Body of pancreas (tissue), 4 donors: ENCODE results near the gene PPP1R2B. TPM values are rescaled to one million over a fixed set of nuclear protein-coding genes. Genes with fewer than 3 reads are reported as not detected.

Experiments
- ATAC-seq: fragments of 150-250 bp; one replicate; pipeline ENCODE4 v1.9.1; 2016
- DNase-seq, 4 donors: peaks; one replicate each; pipeline ENCODE4 v3.0.0-alpha.2; 2019
- H3K27ac ChIP-seq, 4 donors: fragments of 200-600 bp; sonication (generic); 1 replicate in 3 of 4; 2 replicates in 1 of 4; pipeline versions ENCODE4 v1.5.1 to v1.6.1; 2016 to 2019; ENCODE audit warnings: mild to moderate bottlenecking in 1 of 4, mixed read lengths in 1 of 4, moderate library complexity in 1 of 4
- H3K27me3 ChIP-seq, 2 donors: fragments of 200-600 bp; sonication (generic); one replicate each; pipeline ENCODE4 v1.6.0; 2016; ENCODE audit warnings: mild to moderate bottlenecking in 1 of 2
- H3K36me3 ChIP-seq, 2 donors: fragments of 200-600 bp; sonication (generic); replicated peaks in 1 of 2; 2 replicates each; pipeline ENCODE4 v1.5.1; 2016; ENCODE audit warnings: low read depth in 2 of 2; ENCODE audit not compliant: insufficient read depth in 1 of 2
- H3K4me1 ChIP-seq: fragments of 200-600 bp; sonication (generic); one replicate; pipeline ENCODE4 v1.6.0; 2016
- H3K4me3 ChIP-seq, 2 donors: fragments of 200-600 bp; sonication (generic); 1 replicate in 1 of 2; 2 replicates in 1 of 2; pipeline ENCODE4 v1.5.1; 2016 to 2019
- H3K9me3 ChIP-seq, 3 donors: fragments of 200-600 bp; sonication (generic); 1 replicate in 2 of 3; 2 replicates in 1 of 3; pipeline ENCODE4 v1.5.1; 2016
- CTCF ChIP-seq, 7 experiments: fragments of 450-650 bp in 4 of 7; fragments of 200-600 bp in 3 of 7; sonication (generic) in 3 of 7; IDR thresholded peaks; one replicate each; pipeline ENCODE4 v1.5.1; 2016 to 2019; ENCODE audit warnings: antibody characterized with exemption in 7 of 7
- POLR2A ChIP-seq, 3 donors: fragments of 450-650 bp; IDR thresholded peaks; one replicate each; pipeline ENCODE4 v1.6.1; 2016; ENCODE audit warnings: antibody characterized with exemption in 3 of 3, mild to moderate bottlenecking in 2 of 3
- WGBS, 2 donors: methylation state at CpG; one replicate each; pipeline ENCODE4 v1.1.5; 2017; 5-methylcytosine and 5-hydroxymethylcytosine counted together
- intact Hi-C: fragments of 100-400 bp; cut with DNase I; formaldehyde crosslinking; loops from one replicate; pipeline ENCODE4 v1.15.1; 2023
- total RNA-seq, 2 donors: library from RNA; depleted of rRNA; stranded (reverse); fragments of >200 nt; gene quantifications; one replicate each; pipeline ENCODE4 v1.1.0, GENCODE V29; 2016

PPP1R2B gene
- total RNA-seq, 2 donors from 2014 or later = not detected

GRCh38 chr5:156825688-156826087, 24.4 kb upstream of the PPP1R2B start:
- DNase-seq (no peak), ATAC-seq (no peak)
- Histone ChIP-seq H3K27me3 (no peaks in the 10 kb centered on the region), H3K4me1 (no peaks in the 10 kb centered on the region), H3K9me3 (no peaks in the 10 kb centered on the region), H3K27ac (no peak overlapping the region), H3K4me3 (no peak overlapping the region), H3K36me3 (no peaks in the 10 kb centered on the region)
- no peak for TF ChIP-seq POLR2A (IDR thresholded peaks at IDR 0.05)
- TF ChIP-seq CTCF (IDR thresholded peaks at IDR 0.05) = no peak
- intact Hi-C loops = no loop called here
- WGBS, 2 donors = 58 to 63% methylated on average over 3 of the region's 3 CpGs

- H3K27me3 ChIP-seq = no peaks in the 10 kb centered on the region
- no peak for DNase-seq
- H3K9me3 ChIP-seq = no peaks in the 10 kb centered on the region
- H3K27ac ChIP-seq = no peak overlapping the region
- H3K4me3 ChIP-seq = no peak overlapping the region
- TF ChIP-seq CTCF (IDR thresholded peaks at IDR 0.05) (no peak), POLR2A (IDR thresholded peaks at IDR 0.05) (no peak)
- H3K36me3 ChIP-seq = no peaks in the 10 kb centered on the region
- intact Hi-C loops = no loop called here
- ATAC-seq = no peak
- no peaks in the 10 kb centered on the region for H3K4me1 ChIP-seq
- 55 to 57% methylated on average over 4 of the region's 4 CpGs for WGBS, 2 donors
Measured at GRCh38 chr5:156826150-156826549, 23.9 kb upstream of the PPP1R2B start.

GRCh38 chr5:156834916-156835315, 15.2 kb upstream of the PPP1R2B start:
- no peaks in the 10 kb centered on the region for H3K4me1 ChIP-seq
- no peaks in the 10 kb centered on the region for H3K36me3 ChIP-seq
- no peak for TF ChIP-seq CTCF (IDR thresholded peaks at IDR 0.05)
- no peak for TF ChIP-seq POLR2A (IDR thresholded peaks at IDR 0.05)
- WGBS, 2 donors = 63 to 65% methylated on average over 6 of the region's 6 CpGs
- DNase-seq = no peak
- H3K27ac ChIP-seq = no peak overlapping the region
- no peak overlapping the region for H3K4me3 ChIP-seq
- ATAC-seq = no peak
- intact Hi-C loops = no loop called here
- H3K9me3 ChIP-seq = no peaks in the 10 kb centered on the region
- H3K27me3 ChIP-seq = no peaks in the 10 kb centered on the region

GRCh38 chr5:156835905-156836304, 14.2 kb upstream of the PPP1R2B start:
- no peaks in the 10 kb centered on the region for H3K27me3 ChIP-seq
- no peak overlapping the region for H3K27ac ChIP-seq
- H3K4me1 ChIP-seq = no peaks in the 10 kb centered on the region
- no peaks in the 10 kb centered on the region for H3K36me3 ChIP-seq
- H3K9me3 ChIP-seq = no peaks in the 10 kb centered on the region
- TF ChIP-seq POLR2A (IDR thresholded peaks at IDR 0.05) (no peak), CTCF (IDR thresholded peaks at IDR 0.05) (peak in 1 of 7 experiments; percentile 6)
- intact Hi-C loops = no loop called here
- DNase-seq (no peak), ATAC-seq (no peak)
- 62 to 70% methylated on average over 3 of the region's 3 CpGs for WGBS, 2 donors
- H3K4me3 ChIP-seq = no peak overlapping the region

GRCh38 chr5:156836846-156837245, 13.2 kb upstream of the PPP1R2B start:
- ATAC-seq = no peak
- TF ChIP-seq POLR2A (IDR thresholded peaks at IDR 0.05) (no peak), CTCF (IDR thresholded peaks at IDR 0.05) (no peak)
- DNase-seq = no peak
- Histone ChIP-seq H3K27me3 (no peaks in the 10 kb centered on the region), H3K27ac (no peak overlapping the region), H3K36me3 (no peaks in the 10 kb centered on the region), H3K4me3 (no peak overlapping the region), H3K4me1 (no peaks in the 10 kb centered on the region), H3K9me3 (no peaks in the 10 kb centered on the region)
- intact Hi-C loops = no loop called here
- 61 to 72% methylated on average over 3 of the region's 3 CpGs for WGBS, 2 donors
